ENCODE data around the gene WDR64.
A peak's percentile ranks its signal among the peaks of the same experiment; 100 is the strongest.

The WDR64 gene

DNA sequence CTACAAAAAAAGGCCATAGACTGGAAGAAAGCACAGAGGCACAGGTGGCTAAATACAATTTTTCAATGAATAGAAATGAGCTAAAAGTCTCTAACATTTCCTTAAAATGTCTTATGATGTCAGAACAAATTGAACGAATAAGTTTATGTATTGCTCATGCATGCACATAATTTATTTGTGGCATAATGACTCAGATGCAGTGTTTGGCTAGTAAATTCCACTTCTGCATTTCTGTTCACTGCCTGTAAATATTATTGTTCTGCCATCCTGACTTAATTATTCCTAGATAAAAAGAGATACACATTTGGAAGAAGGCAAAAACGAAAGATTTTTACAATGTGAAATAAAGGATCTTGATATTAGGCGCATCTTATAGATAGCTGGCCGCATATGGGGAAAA is 169.3 kb downstream of the WDR64 start:
- ATAC-seq: 0 out of 3 replicates have a peak, but pooled peaks have one; percentile 23
- TF ChIP-seq ZNF70 (CRISPR knock-in tag; IDR thresholded peaks at IDR 0.05): no peak
- no peak for TF ChIP-seq TOX (CRISPR knock-in tag; IDR thresholded peaks at IDR 0.05; ENCODE audit: borderline replicate concordance)
- no peak for TF ChIP-seq ISL1 (CRISPR knock-in tag; IDR thresholded peaks at IDR 0.05)
- no peak for TF ChIP-seq ESRRG (CRISPR knock-in tag; IDR thresholded peaks at IDR 0.05)
- TF ChIP-seq SNAI2 (CRISPR knock-in tag; IDR thresholded peaks at IDR 0.05): no peak
- no peak for TF ChIP-seq POU6F1 (CRISPR knock-in tag; IDR thresholded peaks at IDR 0.05; ENCODE audit: borderline replicate concordance, low read depth)
- TF ChIP-seq, protein P1, sequence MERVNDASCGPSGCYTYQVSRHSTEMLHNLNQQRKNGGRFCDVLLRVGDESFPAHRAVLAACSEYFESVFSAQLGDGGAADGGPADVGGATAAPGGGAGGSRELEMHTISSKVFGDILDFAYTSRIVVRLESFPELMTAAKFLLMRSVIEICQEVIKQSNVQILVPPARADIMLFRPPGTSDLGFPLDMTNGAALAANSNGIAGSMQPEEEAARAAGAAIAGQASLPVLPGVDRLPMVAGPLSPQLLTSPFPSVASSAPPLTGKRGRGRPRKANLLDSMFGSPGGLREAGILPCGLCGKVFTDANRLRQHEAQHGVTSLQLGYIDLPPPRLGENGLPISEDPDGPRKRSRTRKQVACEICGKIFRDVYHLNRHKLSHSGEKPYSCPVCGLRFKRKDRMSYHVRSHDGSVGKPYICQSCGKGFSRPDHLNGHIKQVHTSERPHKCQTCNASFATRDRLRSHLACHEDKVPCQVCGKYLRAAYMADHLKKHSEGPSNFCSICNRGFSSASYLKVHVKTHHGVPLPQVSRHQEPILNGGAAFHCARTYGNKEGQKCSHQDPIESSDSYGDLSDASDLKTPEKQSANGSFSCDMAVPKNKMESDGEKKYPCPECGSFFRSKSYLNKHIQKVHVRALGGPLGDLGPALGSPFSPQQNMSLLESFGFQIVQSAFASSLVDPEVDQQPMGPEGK (CRISPR knock-in tag; IDR thresholded peaks at IDR 0.05; ENCODE audit: borderline replicate concordance): no peak
- no peak for TF ChIP-seq ZC3H10 (CRISPR knock-in tag; IDR thresholded peaks at IDR 0.05)
- TF ChIP-seq, protein P2, sequence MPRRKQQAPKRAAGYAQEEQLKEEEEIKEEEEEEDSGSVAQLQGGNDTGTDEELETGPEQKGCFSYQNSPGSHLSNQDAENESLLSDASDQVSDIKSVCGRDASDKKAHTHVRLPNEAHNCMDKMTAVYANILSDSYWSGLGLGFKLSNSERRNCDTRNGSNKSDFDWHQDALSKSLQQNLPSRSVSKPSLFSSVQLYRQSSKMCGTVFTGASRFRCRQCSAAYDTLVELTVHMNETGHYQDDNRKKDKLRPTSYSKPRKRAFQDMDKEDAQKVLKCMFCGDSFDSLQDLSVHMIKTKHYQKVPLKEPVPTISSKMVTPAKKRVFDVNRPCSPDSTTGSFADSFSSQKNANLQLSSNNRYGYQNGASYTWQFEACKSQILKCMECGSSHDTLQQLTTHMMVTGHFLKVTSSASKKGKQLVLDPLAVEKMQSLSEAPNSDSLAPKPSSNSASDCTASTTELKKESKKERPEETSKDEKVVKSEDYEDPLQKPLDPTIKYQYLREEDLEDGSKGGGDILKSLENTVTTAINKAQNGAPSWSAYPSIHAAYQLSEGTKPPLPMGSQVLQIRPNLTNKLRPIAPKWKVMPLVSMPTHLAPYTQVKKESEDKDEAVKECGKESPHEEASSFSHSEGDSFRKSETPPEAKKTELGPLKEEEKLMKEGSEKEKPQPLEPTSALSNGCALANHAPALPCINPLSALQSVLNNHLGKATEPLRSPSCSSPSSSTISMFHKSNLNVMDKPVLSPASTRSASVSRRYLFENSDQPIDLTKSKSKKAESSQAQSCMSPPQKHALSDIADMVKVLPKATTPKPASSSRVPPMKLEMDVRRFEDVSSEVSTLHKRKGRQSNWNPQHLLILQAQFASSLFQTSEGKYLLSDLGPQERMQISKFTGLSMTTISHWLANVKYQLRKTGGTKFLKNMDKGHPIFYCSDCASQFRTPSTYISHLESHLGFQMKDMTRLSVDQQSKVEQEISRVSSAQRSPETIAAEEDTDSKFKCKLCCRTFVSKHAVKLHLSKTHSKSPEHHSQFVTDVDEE (CRISPR knock-in tag; IDR thresholded peaks at IDR 0.05): no peak
- TF ChIP-seq GLIS3 (CRISPR knock-in tag; IDR thresholded peaks at IDR 0.05): no peak
- TF ChIP-seq ZNF8 (CRISPR knock-in tag; IDR thresholded peaks at IDR 0.05): no peak
- no peak for TF ChIP-seq CSRNP3 (CRISPR knock-in tag; IDR thresholded peaks at IDR 0.05)
- TF ChIP-seq ZFP30 (CRISPR knock-in tag; IDR thresholded peaks at IDR 0.05): no peak
- no peak for TF ChIP-seq OSR1 (CRISPR knock-in tag; IDR thresholded peaks at IDR 0.05)
- TF ChIP-seq ARNTL (CRISPR knock-in tag; IDR thresholded peaks at IDR 0.05; ENCODE audit: borderline replicate concordance, low read depth): no peak

DNA sequence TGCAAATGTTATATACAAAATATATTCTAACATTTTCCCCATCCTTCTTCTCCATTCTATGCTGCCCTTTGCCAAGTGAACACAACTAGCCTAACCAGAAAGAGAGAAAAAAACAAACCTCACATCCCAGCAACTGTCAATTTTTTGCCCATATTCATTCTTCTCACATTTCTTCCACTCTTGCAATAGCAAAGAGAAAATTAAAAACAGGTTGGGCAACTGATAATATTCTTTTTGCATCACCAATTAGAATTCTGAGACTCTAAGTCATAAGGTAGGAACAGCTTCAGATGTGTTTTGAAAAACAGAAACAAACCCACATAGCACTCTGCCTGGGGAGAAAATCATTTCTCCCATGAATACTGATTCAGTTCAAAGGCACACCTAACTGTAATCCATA is 170.8 kb downstream of the WDR64 start:
- no peak for ATAC-seq
- TF ChIP-seq ISL1 (CRISPR knock-in tag; IDR thresholded peaks at IDR 0.05) (no peak), RARB (CRISPR knock-in tag; IDR thresholded peaks at IDR 0.05) (no peak), OSR1 (CRISPR knock-in tag; IDR thresholded peaks at IDR 0.05) (no peak), TOX (CRISPR knock-in tag; IDR thresholded peaks at IDR 0.05; ENCODE audit: borderline replicate concordance) (no peak), CSRNP3 (CRISPR knock-in tag; IDR thresholded peaks at IDR 0.05) (no peak), ESRRG (CRISPR knock-in tag; IDR thresholded peaks at IDR 0.05) (no peak), ZNF8 (CRISPR knock-in tag; IDR thresholded peaks at IDR 0.05) (no peak)
- TF ChIP-seq, protein P1 (CRISPR knock-in tag; IDR thresholded peaks at IDR 0.05; ENCODE audit: borderline replicate concordance): no peak

- ATAC-seq: no peak
- TF ChIP-seq SNAI2 (CRISPR knock-in tag; IDR thresholded peaks at IDR 0.05) (no peak), CSRNP3 (CRISPR knock-in tag; IDR thresholded peaks at IDR 0.05) (no peak), CREB5 (CRISPR knock-in tag; IDR thresholded peaks at IDR 0.05; ENCODE audit: low read depth) (no peak), ZNF70 (CRISPR knock-in tag; IDR thresholded peaks at IDR 0.05) (no peak), GLIS3 (CRISPR knock-in tag; IDR thresholded peaks at IDR 0.05) (no peak), BACH2 (CRISPR knock-in tag; IDR thresholded peaks at IDR 0.05; ENCODE audit: borderline replicate concordance) (no peak), ISL1 (CRISPR knock-in tag; IDR thresholded peaks at IDR 0.05) (no peak), POU6F1 (CRISPR knock-in tag; IDR thresholded peaks at IDR 0.05; ENCODE audit: borderline replicate concordance, low read depth) (no peak)
Measured at GRCh38 chr1:241823925-241824324, 171.8 kb downstream of the WDR64 start.
